ENCODE measurements around the gene ARHGAP35. TPM values are rescaled to one million over a fixed set of nuclear protein-coding genes. Genes with fewer than 3 reads are reported as not detected.

ARHGAP35 gene
- total RNA-seq: 10 to 100 TPM; 36.5 to 66.7 (median 50.9) TPM

DNA sequence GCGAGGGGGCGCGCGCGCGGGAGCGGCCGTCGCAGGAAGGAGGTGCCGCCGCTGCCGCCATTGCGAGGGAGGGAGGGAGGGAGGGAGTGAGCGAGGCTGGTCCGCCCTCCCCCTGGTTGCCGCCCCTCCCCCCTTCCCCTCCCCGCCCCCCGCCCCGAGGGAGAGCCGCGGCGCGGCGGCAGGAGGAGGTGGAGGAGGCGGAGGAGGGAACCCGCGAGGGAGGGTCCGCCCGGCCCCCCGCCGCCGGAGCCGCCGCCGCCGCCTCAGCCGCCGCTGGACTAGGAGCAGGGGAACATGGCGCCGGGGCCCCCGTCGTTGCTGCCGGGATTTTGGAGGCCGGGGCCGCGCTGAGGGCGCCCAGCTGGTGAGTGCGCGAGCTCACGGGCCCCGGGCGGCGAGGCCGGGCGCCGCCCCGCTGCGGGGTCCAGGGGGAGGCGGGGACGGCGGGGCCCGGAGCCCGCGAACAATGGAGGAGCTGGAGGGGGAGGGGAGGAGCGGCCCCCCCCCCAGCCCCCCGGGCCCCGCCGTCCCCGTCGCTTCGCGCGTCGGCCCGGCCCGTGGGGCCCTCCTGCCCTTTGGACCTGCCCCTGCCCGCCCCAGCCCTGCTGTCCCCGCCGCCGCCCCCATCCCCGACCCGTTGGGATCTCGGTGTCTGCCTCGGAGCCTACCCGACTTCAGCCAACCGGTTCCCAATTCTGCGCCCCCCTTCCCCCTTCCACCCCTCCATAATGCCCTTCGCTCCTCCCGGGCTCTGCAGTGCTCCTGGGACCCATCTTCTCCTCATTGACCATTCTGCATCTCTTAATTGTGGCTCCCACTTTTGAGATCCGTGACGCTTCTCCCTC lies at the start of gene ARHGAP35:
Gene ARHGAP35, plus strand, starts transcription at position 152 of the 845 bp plus-strand sequence. CDS start 57,679 bp downstream, outside the sequence.
- TF ChIP-seq, protein P1, sequence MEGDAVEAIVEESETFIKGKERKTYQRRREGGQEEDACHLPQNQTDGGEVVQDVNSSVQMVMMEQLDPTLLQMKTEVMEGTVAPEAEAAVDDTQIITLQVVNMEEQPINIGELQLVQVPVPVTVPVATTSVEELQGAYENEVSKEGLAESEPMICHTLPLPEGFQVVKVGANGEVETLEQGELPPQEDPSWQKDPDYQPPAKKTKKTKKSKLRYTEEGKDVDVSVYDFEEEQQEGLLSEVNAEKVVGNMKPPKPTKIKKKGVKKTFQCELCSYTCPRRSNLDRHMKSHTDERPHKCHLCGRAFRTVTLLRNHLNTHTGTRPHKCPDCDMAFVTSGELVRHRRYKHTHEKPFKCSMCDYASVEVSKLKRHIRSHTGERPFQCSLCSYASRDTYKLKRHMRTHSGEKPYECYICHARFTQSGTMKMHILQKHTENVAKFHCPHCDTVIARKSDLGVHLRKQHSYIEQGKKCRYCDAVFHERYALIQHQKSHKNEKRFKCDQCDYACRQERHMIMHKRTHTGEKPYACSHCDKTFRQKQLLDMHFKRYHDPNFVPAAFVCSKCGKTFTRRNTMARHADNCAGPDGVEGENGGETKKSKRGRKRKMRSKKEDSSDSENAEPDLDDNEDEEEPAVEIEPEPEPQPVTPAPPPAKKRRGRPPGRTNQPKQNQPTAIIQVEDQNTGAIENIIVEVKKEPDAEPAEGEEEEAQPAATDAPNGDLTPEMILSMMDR (IDR thresholded peaks at IDR 0.05; ENCODE audit: low read depth): no peak

DNA sequence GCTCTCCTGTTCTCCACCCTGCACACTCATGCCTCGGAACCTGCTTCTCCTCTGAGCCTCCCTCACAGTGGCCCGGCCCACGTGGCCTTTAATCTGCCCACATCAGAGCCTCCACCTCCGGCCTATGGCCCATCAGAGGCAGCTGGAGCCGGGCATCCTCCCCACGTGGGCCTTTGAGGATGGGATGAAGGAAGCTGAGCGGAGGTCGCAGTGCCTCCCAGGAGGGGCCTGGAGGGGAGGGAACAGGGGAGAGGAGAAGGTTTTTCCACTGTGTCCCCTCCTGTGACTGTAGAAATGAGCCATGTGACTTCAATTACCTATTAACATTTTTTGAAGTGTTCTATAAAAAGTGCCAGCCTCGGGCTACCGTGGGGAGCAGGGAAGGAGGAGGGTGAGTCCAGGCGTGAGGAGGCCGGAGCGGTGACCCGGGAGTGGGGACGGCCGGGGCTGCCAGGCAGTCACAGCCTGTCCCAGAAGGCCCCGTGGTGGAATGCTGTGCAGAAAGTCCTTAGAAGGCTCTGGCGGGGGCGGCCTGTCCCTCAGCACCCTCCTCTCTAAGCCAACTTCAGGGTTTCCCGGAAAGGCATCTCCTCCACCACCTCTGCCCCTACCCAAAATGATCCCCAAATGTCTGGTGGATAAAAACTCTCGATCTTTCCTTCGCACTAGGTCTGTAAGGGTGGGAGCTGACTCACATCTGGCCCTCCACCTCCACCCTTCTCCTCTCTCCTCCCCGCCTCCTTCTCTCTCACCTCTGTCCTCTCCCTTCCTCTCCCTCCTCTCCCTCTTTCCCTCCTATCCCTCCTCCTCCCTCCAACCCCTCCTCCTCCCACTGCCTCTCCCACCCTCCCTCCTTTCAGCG lies 47.6 kb upstream of the ARHGAP35 start:
- TF ChIP-seq, protein P1 (IDR thresholded peaks at IDR 0.05; ENCODE audit: low read depth): no peak

DNA sequence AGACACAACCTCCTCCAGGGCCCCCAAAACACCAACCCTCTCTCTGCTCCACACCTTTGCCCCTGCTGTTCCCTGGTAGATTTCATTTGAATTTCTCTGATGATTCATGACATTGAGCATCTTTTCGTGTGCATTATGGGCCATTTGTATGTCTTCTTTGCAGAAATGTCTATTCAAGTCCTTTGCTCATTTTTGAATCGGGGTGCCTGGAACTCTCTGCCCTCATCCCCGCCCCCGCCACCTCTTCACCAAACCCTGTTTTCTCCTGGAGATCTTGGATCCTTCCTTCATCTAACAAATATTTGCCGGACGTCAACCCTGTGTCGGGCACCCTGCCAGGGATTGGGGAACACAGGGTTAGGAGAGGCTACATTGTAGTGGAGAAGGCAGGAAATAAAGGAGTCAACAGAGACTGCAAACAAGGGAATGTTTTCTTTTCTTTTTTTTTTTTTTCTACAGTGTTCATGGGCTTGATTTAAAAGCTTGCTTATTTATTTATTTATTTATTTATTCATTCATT lies 46.9 kb upstream of the ARHGAP35 start:
- TF ChIP-seq, protein P1 (IDR thresholded peaks at IDR 0.05; ENCODE audit: low read depth): no peak

DNA sequence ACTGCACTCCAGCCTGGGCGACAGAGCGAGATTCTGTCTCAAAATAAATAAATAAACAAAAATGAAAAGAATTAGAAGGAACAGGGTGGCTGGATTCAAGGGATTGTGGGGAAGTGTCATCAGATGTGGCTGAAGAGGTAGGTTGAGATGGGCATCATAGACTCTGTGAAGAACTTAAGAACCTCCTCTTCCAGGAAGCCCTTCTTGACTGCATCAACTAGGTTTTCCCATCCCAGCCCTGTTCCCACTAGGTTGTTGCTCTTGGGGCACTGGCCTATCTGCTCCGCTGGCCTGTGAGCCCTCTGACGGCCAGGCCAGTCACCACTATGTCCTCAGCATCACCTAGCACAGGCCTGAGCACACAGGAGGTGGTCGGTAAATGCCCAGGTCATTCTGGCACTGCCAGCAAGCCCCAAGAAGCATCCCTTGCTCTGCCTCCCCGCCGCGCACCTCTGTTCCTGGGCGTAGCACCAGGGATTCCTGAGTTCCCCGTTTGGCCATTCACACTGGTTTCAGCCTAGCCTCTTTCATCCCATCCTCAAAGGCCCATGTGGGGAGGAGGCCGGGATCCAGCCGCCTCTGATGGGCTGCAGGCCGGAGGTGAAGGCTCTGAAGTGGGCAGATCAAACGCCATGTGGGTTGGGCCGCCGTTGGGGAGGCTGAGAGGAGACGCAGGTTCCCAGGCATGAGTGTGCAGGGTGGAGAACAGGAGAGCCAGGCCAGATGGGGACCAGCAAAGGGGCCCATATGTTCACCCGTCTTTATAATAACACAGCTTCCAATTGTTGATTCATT lies 44.8 kb upstream of the ARHGAP35 start:
- TF ChIP-seq, protein P1 (IDR thresholded peaks at IDR 0.05; ENCODE audit: low read depth): no peak

DNA sequence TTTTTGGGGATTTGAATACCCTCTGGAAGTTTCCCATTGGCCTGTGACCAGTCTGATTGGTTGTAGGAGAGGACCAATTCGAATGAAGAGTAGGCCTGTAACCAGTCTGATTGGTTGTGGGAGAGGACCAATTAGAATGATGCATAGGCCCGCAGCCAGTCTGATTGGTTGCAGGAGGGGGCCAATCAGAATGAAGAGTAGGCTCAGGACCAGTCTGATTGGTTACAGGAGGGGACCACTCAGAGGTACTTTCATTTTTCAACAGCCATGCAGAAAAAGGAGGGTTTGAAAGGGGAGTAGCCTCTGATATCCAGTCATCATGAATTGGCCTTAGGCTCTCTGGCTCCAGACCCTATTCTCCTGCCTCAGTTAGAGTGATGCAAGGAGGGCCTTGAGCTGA lies 42.0 kb upstream of the ARHGAP35 start:
- TF ChIP-seq, protein P1 (IDR thresholded peaks at IDR 0.05; ENCODE audit: low read depth): no peak

DNA sequence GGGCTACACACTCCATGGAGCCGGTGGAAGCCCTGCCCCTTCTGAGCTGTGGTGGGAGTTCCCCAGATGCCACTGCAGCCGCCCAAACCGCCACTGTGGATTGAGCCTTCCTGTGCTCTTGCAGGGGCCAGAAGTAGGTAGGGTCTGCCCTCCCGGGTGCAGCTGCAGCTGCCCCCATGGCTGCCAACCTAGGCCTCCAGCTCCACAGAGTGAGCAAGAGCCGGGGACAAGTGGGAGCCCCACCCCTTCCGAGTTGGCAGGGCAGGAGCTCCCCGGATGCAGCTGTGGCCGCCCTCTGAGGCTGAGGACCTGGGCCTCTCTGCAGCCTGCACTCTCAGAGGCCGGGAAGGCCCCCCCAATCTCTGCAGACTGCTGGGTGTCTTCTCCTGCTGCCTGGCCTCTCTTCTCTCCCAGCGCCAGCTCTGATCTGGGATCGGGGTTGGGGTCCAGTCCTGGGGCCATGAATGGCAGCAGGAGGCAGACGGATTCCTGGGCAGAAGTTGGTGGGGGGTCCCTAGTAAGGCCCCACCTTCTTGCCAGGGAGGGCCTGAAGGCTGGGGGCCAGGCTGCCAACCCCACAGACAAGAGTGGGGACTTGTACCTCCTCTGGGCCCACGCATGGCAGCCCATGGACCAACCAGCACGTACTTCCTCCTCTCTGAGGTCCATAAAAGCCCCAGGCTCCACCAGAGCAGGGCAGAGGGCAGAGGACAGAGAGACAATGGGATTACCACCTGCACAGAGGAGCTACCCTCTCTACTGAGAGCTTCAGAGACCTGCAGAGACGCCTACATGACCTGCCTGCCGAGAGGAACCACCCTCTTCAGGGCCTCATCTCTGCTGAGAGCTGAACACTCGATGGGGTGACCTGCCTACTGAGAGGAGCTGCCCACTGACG lies 39.0 kb upstream of the ARHGAP35 start:
- TF ChIP-seq, protein P1 (IDR thresholded peaks at IDR 0.05; ENCODE audit: low read depth): no peak

All from subcutaneous adipose tissue (tissue), 4 donors.